ENCODE data around the gene PAIP1. TPM values are rescaled to one million over a fixed set of nuclear protein-coding genes. Genes with fewer than 3 reads are reported as not detected.
"Not testable (repeated sequence)": the region's sequence is repeated elsewhere in the genome, so short reads cannot be mapped to it uniquely, and the experiment has no call there.

Gene PAIP1
- total and polyA plus RNA-seq, 8 donors = 3.8 to 93.6 (median 50.8) TPM

- Histone ChIP-seq H3K9me3 (no peaks in the 10 kb centered on the region), H3K4me3 (peak overlapping the region in 1 of 4 donors; percentile 82), H3K4me1 (peaks cover 28 to 63% (median 45%) of the 10 kb centered on the region in 4 donors), H3K27ac (no peak overlapping the region), H3K36me3 (peaks cover under 1 to 40% (median 34%) of the 10 kb centered on the region in 4 donors), H3K27me3 (no peaks in the 10 kb centered on the region)
- intact Hi-C loops (cut with DNase I; ENCODE audit: low total_unique reads) = no loop called here
- 62 to 79% (median 76%) methylated on average over 1 of the region's 1 CpG for WGBS, 5 donors
- no peak for DNase-seq
- TF ChIP-seq POLR2A (IDR thresholded peaks at IDR 0.05) (no peak), POLR2AphosphoS5 (IDR thresholded peaks at IDR 0.05) (no peak), EP300 (IDR thresholded peaks at IDR 0.05) (no peak)
- TF ChIP-seq, protein P1, sequence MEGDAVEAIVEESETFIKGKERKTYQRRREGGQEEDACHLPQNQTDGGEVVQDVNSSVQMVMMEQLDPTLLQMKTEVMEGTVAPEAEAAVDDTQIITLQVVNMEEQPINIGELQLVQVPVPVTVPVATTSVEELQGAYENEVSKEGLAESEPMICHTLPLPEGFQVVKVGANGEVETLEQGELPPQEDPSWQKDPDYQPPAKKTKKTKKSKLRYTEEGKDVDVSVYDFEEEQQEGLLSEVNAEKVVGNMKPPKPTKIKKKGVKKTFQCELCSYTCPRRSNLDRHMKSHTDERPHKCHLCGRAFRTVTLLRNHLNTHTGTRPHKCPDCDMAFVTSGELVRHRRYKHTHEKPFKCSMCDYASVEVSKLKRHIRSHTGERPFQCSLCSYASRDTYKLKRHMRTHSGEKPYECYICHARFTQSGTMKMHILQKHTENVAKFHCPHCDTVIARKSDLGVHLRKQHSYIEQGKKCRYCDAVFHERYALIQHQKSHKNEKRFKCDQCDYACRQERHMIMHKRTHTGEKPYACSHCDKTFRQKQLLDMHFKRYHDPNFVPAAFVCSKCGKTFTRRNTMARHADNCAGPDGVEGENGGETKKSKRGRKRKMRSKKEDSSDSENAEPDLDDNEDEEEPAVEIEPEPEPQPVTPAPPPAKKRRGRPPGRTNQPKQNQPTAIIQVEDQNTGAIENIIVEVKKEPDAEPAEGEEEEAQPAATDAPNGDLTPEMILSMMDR (IDR thresholded peaks at IDR 0.05) = no peak
Observed at GRCh38 chr5:43554497-43554896, 2.4 kb downstream of the PAIP1 start.

DNA sequence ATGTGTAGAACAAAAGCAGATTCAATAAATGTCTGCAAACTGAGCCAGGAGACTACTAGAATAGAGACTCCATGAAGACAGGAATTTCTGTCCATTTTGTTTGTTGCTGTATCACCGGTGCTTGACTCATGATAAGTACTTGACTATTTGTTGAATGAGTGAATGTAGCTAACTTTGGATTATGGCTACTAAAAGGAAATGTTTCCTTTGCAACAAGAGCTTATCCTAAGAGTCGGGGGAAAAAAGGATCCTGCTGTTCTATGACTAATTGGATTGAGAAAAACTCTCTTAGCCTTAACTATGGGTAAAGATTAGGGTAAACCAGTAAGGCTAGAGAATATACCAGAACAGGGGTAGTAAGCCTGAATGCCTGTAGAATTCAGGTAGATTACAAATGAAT, 3.5 kb downstream of the PAIP1 start:
- H3K27me3 ChIP-seq = no peaks in the 10 kb centered on the region
- H3K36me3 ChIP-seq = peaks cover 5 to 48% (median 45%) of the 10 kb centered on the region in 4 donors
- no peak overlapping the region for H3K4me3 ChIP-seq
- peaks cover 28 to 70% (median 47%) of the 10 kb centered on the region in 4 donors for H3K4me1 ChIP-seq
- TF ChIP-seq, protein P1 (IDR thresholded peaks at IDR 0.05) = no peak
- no peak for TF ChIP-seq EP300 (IDR thresholded peaks at IDR 0.05)
- no peak for TF ChIP-seq POLR2AphosphoS5 (IDR thresholded peaks at IDR 0.05)
- 43 to 59% (median 55%) methylated on average over 2 of the region's 2 CpGs for WGBS, 5 donors
- no peaks in the 10 kb centered on the region for H3K9me3 ChIP-seq
- intact Hi-C loops (cut with DNase I; ENCODE audit: low total_unique reads) = no loop called here
- no peak overlapping the region for H3K27ac ChIP-seq
- no peak for DNase-seq

- intact Hi-C loops (cut with DNase I; ENCODE audit: low total_unique reads) = no loop called here
- H3K27ac ChIP-seq = no peak overlapping the region
- H3K9me3 ChIP-seq = no peaks in the 10 kb centered on the region
- H3K36me3 ChIP-seq = peaks cover 5 to 63% (median 57%) of the 10 kb centered on the region in 4 donors
- TF ChIP-seq POLR2A (IDR thresholded peaks at IDR 0.05) (no peak), POLR2AphosphoS5 (IDR thresholded peaks at IDR 0.05) (no peak), EP300 (IDR thresholded peaks at IDR 0.05) (no peak)
- TF ChIP-seq, protein P1 (IDR thresholded peaks at IDR 0.05) = no peak
- peaks cover 28 to 64% (median 47%) of the 10 kb centered on the region in 4 donors for H3K4me1 ChIP-seq
- H3K27me3 ChIP-seq = no peaks in the 10 kb centered on the region
- WGBS, 5 donors = 48 to 66% (median 62%) methylated on average over 2 of the region's 2 CpGs
- H3K4me3 ChIP-seq = no peak overlapping the region
- DNase-seq = no peak
Observed at GRCh38 chr5:43551731-43552130, 5.1 kb downstream of the PAIP1 start.

GRCh38 chr5:43549272-43549671, 7.6 kb downstream of the PAIP1 start:
- intact Hi-C loops (cut with DNase I; ENCODE audit: low total_unique reads); H3K9me3 ChIP-seq; H3K27ac ChIP-seq; DNase-seq; H3K27me3 ChIP-seq; H3K4me3 ChIP-seq: not testable (repeated sequence)
- Histone ChIP-seq H3K4me1 (peaks cover 15 to 46% (median 32%) of the 10 kb centered on the region in 4 donors), H3K36me3 (peaks cover 29 to 87% (median 81%) of the 10 kb centered on the region in 4 donors)
- 93 to 97% (median 95%) methylated on average over 8 of the region's 8 CpGs for WGBS, 5 donors

GRCh38 chr5:43548358-43548757, 8.5 kb downstream of the PAIP1 start:
- peaks cover 31 to 95% (median 81%) of the 10 kb centered on the region in 4 donors for H3K36me3 ChIP-seq
- 63 to 75% (median 68%) methylated on average over 5 of the region's 5 CpGs for WGBS, 5 donors

More at GRCh38 chr5:43548358-43548757, 8.5 kb downstream of the PAIP1 start:
- no peak overlapping the region for H3K27ac ChIP-seq
- intact Hi-C loops (cut with DNase I; ENCODE audit: low total_unique reads) = no loop called here
- no peaks in the 10 kb centered on the region for H3K27me3 ChIP-seq
- TF ChIP-seq POLR2AphosphoS5 (IDR thresholded peaks at IDR 0.05) (no peak), EP300 (IDR thresholded peaks at IDR 0.05) (no peak), POLR2A (IDR thresholded peaks at IDR 0.05) (no peak)
- TF ChIP-seq, protein P1 (IDR thresholded peaks at IDR 0.05) = no peak
- no peaks in the 10 kb centered on the region for H3K9me3 ChIP-seq
- no peak for DNase-seq
- no peak overlapping the region for H3K4me3 ChIP-seq
- H3K4me1 ChIP-seq = peaks cover 5 to 37% (median 23%) of the 10 kb centered on the region in 4 donors

Data from stomach (tissue), 9 donors.